PC-3 (cell line): ENCODE measurements around the gene MAMDC2. TPM values are rescaled to one million over a fixed set of nuclear protein-coding genes. Genes with fewer than 3 reads are reported as not detected.

ENCODE experiments used
- ATAC-seq: fragments of 200-7000 bp; cut with Tn5 transposase; 2 replicates; pipeline ENCODE4 v1.9.1; 2020; ENCODE audit warnings: mild to moderate bottlenecking, moderate library complexity
- BruUV-seq: library from RNA; stranded (reverse); fragments of 400-500 nt; replicated peaks from 2 replicates; lab custom pipeline; 2021; lab: Mats Ljungman, UMichigan
- CTCF ChIA-PET: fragments of 300-600 bp; sonication (Branson Sonifier 250); formaldehyde crosslinking; loops from one replicate; lab custom pipeline; 2022; ENCODE audit warnings: antibody characterized with exemption; lab: Charles Lee
- POLR2A ChIA-PET: fragments of 300-600 bp; sonication (Branson Sonifier 250); formaldehyde crosslinking; loops from one replicate; lab custom pipeline; 2022; ENCODE audit warnings: antibody characterized with exemption; ENCODE audit not compliant: unreplicated experiment; lab: Charles Lee
- DNase-seq: peaks from one replicate; pipeline ENCODE4 v3.0.0-alpha.2; 2015
- H2AFZ ChIP-seq: fragments of 300-600 bp; sonication (generic); 2 replicates; pipeline ENCODE4 v1.6.0; 2016; ENCODE audit warnings: antibody characterized with exemption, low read length
- H3F3A ChIP-seq: fragments of 300-600 bp; sonication (generic); one replicate; pipeline ENCODE4 v1.6.0; 2017; ENCODE audit warnings: antibody characterized with exemption, low read length, control low read depth, mild to moderate bottlenecking; ENCODE audit not compliant: unreplicated experiment
- H3K27ac ChIP-seq: fragments of 300-600 bp; sonication (generic); 2 replicates; pipeline ENCODE4 v1.5.1; 2016; ENCODE audit warnings: mild to moderate bottlenecking, low read length
- H3K27me3 ChIP-seq: fragments of 300-600 bp; sonication (generic); 2 replicates; pipeline ENCODE4 v1.6.1; 2016; ENCODE audit warnings: low read length, mixed read lengths
- H3K36me3 ChIP-seq: fragments of 300-600 bp; sonication (generic); 2 replicates; pipeline ENCODE4 v1.6.1; 2016; ENCODE audit warnings: low read depth, mixed run types, low read length, mixed read lengths
- H3K4me1 ChIP-seq: fragments of 300-600 bp; sonication (generic); 2 replicates; pipeline ENCODE4 v1.5.1; 2016; ENCODE audit warnings: low read length; ENCODE audit not compliant: insufficient read depth
- H3K4me2 ChIP-seq: fragments of 300-600 bp; sonication (generic); 2 replicates; pipeline ENCODE4 v1.6.0; 2016; ENCODE audit warnings: low read length
- H3K4me3 ChIP-seq: fragments of 300-600 bp; sonication (generic); 2 replicates; pipeline ENCODE4 v1.5.1; 2016; ENCODE audit warnings: mild to moderate bottlenecking, low read length, mixed read lengths
- H3K79me2 ChIP-seq: fragments of 300-600 bp; sonication (generic); 2 replicates; pipeline ENCODE4 v1.6.1; 2017; ENCODE audit warnings: low read length, mixed read lengths
- H3K9ac ChIP-seq: fragments of 300-600 bp; sonication (generic); 2 replicates; pipeline ENCODE4 v1.6.0; 2016; ENCODE audit warnings: mild to moderate bottlenecking, low read length
- H3K9me2 ChIP-seq: fragments of 300-600 bp; sonication (generic); replicated peaks from 2 replicates; pipeline ENCODE4 v1.6.1; 2016; ENCODE audit warnings: mixed run types, low read length, mixed read lengths
- H3K9me3 ChIP-seq: fragments of 300-600 bp; sonication (generic); 2 replicates; pipeline ENCODE4 v1.6.1; 2016; ENCODE audit warnings: low read length, mixed read lengths
- H4K20me1 ChIP-seq: fragments of 300-600 bp; sonication (generic); 2 replicates; pipeline ENCODE4 v1.6.1; 2016; ENCODE audit warnings: low read length, mixed read lengths
- CTCF ChIP-seq: fragments of 300-600 bp; sonication (generic); conservative IDR thresholded peaks from 2 replicates; pipeline ENCODE4 v1.5.1; 2017; ENCODE audit warnings: antibody characterized with exemption, low read depth, mild to moderate bottlenecking, low read length
- EZH2 ChIP-seq: fragments of 300-600 bp; sonication (generic); IDR thresholded peaks from one replicate; pipeline ENCODE4 v1.6.1; 2017; ENCODE audit warnings: antibody characterized with exemption, mild to moderate bottlenecking, low read length; ENCODE audit not compliant: unreplicated experiment
- EZH2phosphoT487 ChIP-seq: fragments of 300-600 bp; sonication (generic); IDR thresholded peaks from 2 replicates; pipeline ENCODE4 v1.6.1; 2018; ENCODE audit warnings: mild to moderate bottlenecking, antibody characterized with exemption, low read length, borderline replicate concordance
- intact Hi-C: fragments of 100-400 bp; cut with micrococcal nuclease; formaldehyde crosslinking; loops from 2 replicates; pipeline ENCODE4 v1.9.0; 2023
- total RNA-seq: library from RNA; depleted of rRNA; stranded (reverse); fragments of >200 nt; gene quantifications from 2 replicates; pipeline ENCODE4 v1.2.3, GENCODE V29; 2014

The MAMDC2 gene
- total RNA-seq, 1 experiment from 2014 or later = not detected

- no peaks in the 10 kb centered on the region for H3K9me3 ChIP-seq
- H3K4me1 ChIP-seq = peaks cover 28% of the 10 kb centered on the region
- CTCF ChIA-PET = no interaction called here
Observed at GRCh38 chr9:70117835-70118319, 74.2 kb downstream of the MAMDC2 start.

GRCh38 chr9:70119786-70120185 lies 76.1 kb downstream of the MAMDC2 start:
- H4K20me1 ChIP-seq = no peaks in the 10 kb centered on the region
- H3K9ac ChIP-seq = no peak overlapping the region
- H3K4me2 ChIP-seq = no peak overlapping the region
- ChIA-PET CTCF (no interaction called here), POLR2A (no interaction called here)
- H3K9me2 ChIP-seq = no peaks in the 10 kb centered on the region
- no peak overlapping the region for H3K4me3 ChIP-seq
- no TSS peak for BruUV-seq
- intact Hi-C loops = no loop called here
- H2AFZ ChIP-seq = no peak overlapping the region
- no peaks in the 10 kb centered on the region for H3K27me3 ChIP-seq
- no peaks in the 10 kb centered on the region for H3K36me3 ChIP-seq
- H3F3A ChIP-seq = no peaks in the 10 kb centered on the region
- no peaks in the 10 kb centered on the region for H3K79me2 ChIP-seq
- no peak for DNase-seq
- no peak for ATAC-seq
- no peak overlapping the region for H3K27ac ChIP-seq
- TF ChIP-seq EZH2phosphoT487 (no peak), EZH2 (no peak)
- H3K9me3 ChIP-seq = no peaks in the 10 kb centered on the region
- H3K4me1 ChIP-seq = peaks cover 23% of the 10 kb centered on the region

More at GRCh38 chr9:70117835-70118319, 74.2 kb downstream of the MAMDC2 start:
- H3K9me2 ChIP-seq = no peaks in the 10 kb centered on the region
- DNase-seq = peak; percentile 46
- intact Hi-C loops = no loop called here
- no peak overlapping the region for H2AFZ ChIP-seq
- no peak overlapping the region for H3K9ac ChIP-seq
- H3K4me2 ChIP-seq = no peak overlapping the region
- H3F3A ChIP-seq = no peaks in the 10 kb centered on the region
- no peaks in the 10 kb centered on the region for H4K20me1 ChIP-seq
- no peaks in the 10 kb centered on the region for H3K36me3 ChIP-seq
- no peak overlapping the region for H3K27ac ChIP-seq
- no peak for ATAC-seq
- H3K79me2 ChIP-seq = no peaks in the 10 kb centered on the region
- H3K27me3 ChIP-seq = no peaks in the 10 kb centered on the region
- POLR2A ChIA-PET = no interaction called here
- no peak for TF ChIP-seq EZH2
- TF ChIP-seq EZH2phosphoT487 = no peak
- TF ChIP-seq CTCF = no peak
- no TSS peak for BruUV-seq
- no peak overlapping the region for H3K4me3 ChIP-seq

- Histone ChIP-seq H3K27me3 (no peaks in the 10 kb centered on the region), H3K4me3 (no peak overlapping the region), H3K36me3 (no peaks in the 10 kb centered on the region), H3K27ac (no peak overlapping the region), H4K20me1 (no peaks in the 10 kb centered on the region), H3K79me2 (no peaks in the 10 kb centered on the region), H3K4me2 (no peak overlapping the region), H3F3A (no peaks in the 10 kb centered on the region), H3K4me1 (peaks cover 21% of the 10 kb centered on the region), H3K9ac (no peak overlapping the region), H2AFZ (no peak overlapping the region), H3K9me3 (no peaks in the 10 kb centered on the region), H3K9me2 (no peaks in the 10 kb centered on the region)
- ChIA-PET POLR2A (interaction anchor here (0.5 kb wide), 1 partner anchor 147 kb away, joined by 6 read pairs; no protein-coding TSS in a partner anchor), CTCF (no interaction called here)
- TF ChIP-seq EZH2 = no peak
- no peak for TF ChIP-seq EZH2phosphoT487
- peak; percentile 42; the same call in 1 of the 2 replicates for TF ChIP-seq CTCF
- no TSS peak for BruUV-seq
- intact Hi-C loops = no loop called here
- peak; percentile 98 for ATAC-seq
- DNase-seq = peak; percentile 83
Observed at GRCh38 chr9:70120834-70121510, 77.3 kb downstream of the MAMDC2 start.
